ENCODE results near the gene CD164. TPM values are rescaled to one million over a fixed set of nuclear protein-coding genes. Genes with fewer than 3 reads are reported as not detected.

The CD164 gene
- total and polyA plus RNA-seq, 2 of the 4 experiments (the other 2 are of a cell fraction), result 146 to 150 TPM

DNA sequence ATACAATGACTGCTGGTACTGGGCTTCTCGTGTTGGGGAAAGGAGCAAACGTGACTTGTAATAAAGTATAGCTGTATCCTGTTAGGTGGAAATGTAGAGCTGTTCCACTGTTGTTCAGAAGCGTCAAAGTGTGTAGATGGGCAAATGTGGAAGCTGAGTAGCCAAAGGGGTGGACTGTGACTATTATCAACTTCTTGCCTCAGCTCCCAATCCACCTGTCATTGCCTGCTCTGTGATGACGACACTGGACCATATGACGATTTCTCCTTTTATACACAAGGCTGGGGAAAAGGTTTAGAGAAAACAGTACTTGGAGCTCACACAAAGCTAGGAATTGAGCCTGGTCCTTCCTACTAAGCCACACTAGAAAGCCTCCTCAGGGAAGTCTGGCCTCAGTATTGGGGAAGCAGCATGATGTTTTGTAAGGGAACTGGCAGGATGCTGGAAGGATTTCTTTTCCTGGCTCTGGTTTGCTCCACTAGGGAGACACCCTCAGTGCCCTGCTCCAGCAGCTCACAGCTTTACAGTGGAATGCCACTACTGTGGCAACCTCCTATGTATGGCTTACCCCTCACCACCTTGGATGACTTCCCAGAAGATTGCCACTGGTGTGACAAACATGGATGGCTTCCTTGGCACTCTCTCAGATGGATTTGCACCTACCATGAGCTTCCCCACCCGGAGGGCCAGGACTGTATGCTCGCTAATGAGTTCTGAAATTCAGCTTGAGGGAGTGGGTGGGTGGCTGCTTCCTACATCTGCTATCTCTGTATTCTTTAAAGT is 20.0 kb downstream of the CD164 start:
- no peak overlapping the region for H2BK5ac ChIP-seq (ENCODE audit: low read depth, low read length, poor library complexity, severe bottlenecking)
- H3K4ac ChIP-seq (ENCODE audit: low read depth, low read length), result no peak overlapping the region
- H2BK120ac ChIP-seq (ENCODE audit: low read depth, low read length), result no peak overlapping the region
- 86% methylated on average over 1 of the region's 7 CpGs; no CpG with 5 or more reads in 1 of the 2 experiments for WGBS, 2 experiments (ENCODE audit: extremely low coverage in 2 of 2, insufficient read length in 1 of 2)
- H2BK20ac ChIP-seq (ENCODE audit: low read depth, low read length), result no peak overlapping the region
- no peak overlapping the region for H2AFZ ChIP-seq (replicated peaks; ENCODE audit: low read length, poor library complexity)
- ChIA-PET POLR2A (ENCODE audit: unreplicated experiment) (no interaction called here), CTCF (no interaction called here)
- H3K27me3 ChIP-seq (ENCODE audit: control insufficient read depth, insufficient read depth, low read length), result no peaks in the 10 kb centered on the region
- H4K20me1 ChIP-seq (ENCODE audit: insufficient read depth, low read length), result peaks cover 8% of the 10 kb centered on the region
- H3K4me2 ChIP-seq (ENCODE audit: low read depth, low read length), result no peak overlapping the region
- peaks cover 9 to 24% of the 10 kb centered on the region in 2 experiments; a peak in 3 of 4 replicates for H3K79me1 ChIP-seq (ENCODE audit: low read depth in 1 of 2, low read length in 2 of 2)
- H4K5ac ChIP-seq (ENCODE audit: low read depth, low read length), result no peak overlapping the region
- no peak overlapping the region for H3K27ac ChIP-seq (ENCODE audit: insufficient read depth, low read length)
- H3K18ac ChIP-seq (ENCODE audit: low read depth, low read length), result no peak overlapping the region
- TF ChIP-seq, protein P1, sequence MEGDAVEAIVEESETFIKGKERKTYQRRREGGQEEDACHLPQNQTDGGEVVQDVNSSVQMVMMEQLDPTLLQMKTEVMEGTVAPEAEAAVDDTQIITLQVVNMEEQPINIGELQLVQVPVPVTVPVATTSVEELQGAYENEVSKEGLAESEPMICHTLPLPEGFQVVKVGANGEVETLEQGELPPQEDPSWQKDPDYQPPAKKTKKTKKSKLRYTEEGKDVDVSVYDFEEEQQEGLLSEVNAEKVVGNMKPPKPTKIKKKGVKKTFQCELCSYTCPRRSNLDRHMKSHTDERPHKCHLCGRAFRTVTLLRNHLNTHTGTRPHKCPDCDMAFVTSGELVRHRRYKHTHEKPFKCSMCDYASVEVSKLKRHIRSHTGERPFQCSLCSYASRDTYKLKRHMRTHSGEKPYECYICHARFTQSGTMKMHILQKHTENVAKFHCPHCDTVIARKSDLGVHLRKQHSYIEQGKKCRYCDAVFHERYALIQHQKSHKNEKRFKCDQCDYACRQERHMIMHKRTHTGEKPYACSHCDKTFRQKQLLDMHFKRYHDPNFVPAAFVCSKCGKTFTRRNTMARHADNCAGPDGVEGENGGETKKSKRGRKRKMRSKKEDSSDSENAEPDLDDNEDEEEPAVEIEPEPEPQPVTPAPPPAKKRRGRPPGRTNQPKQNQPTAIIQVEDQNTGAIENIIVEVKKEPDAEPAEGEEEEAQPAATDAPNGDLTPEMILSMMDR (conservative IDR thresholded peaks at IDR 0.05; ENCODE audit: low read depth, low read length), result no peak
- TF ChIP-seq MXI1 (IDR thresholded peaks at IDR 0.05; ENCODE audit: borderline replicate concordance, low read depth, low read length), result no peak
- TF ChIP-seq RCOR1 (IDR thresholded peaks at IDR 0.05; ENCODE audit: insufficient replicate concordance, low read length), result no peak
- no peak for TF ChIP-seq BHLHE40 (IDR thresholded peaks at IDR 0.05; ENCODE audit: low read depth, low read length)
- TF ChIP-seq, protein P2, sequence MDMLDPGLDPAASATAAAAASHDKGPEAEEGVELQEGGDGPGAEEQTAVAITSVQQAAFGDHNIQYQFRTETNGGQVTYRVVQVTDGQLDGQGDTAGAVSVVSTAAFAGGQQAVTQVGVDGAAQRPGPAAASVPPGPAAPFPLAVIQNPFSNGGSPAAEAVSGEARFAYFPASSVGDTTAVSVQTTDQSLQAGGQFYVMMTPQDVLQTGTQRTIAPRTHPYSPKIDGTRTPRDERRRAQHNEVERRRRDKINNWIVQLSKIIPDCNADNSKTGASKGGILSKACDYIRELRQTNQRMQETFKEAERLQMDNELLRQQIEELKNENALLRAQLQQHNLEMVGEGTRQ (IDR thresholded peaks at IDR 0.05; ENCODE audit: low read depth, low read length), result no peak
- TF ChIP-seq SMC3 (IDR thresholded peaks at IDR 0.05; ENCODE audit: low read depth, low read length), result no peak
- no peak for TF ChIP-seq RFX5 (IDR thresholded peaks at IDR 0.05; ENCODE audit: low read depth, low read length)
- TF ChIP-seq NFE2L2 (IDR thresholded peaks at IDR 0.05; ENCODE audit: low read depth, low read length), result no peak
- no peak for TF ChIP-seq CEBPB (IDR thresholded peaks at IDR 0.05; ENCODE audit: low read depth, low read length)
- TF ChIP-seq POLR2A (IDR thresholded peaks at IDR 0.05; ENCODE audit: low read depth, low read length), result no peak
- TF ChIP-seq, protein P3, sequence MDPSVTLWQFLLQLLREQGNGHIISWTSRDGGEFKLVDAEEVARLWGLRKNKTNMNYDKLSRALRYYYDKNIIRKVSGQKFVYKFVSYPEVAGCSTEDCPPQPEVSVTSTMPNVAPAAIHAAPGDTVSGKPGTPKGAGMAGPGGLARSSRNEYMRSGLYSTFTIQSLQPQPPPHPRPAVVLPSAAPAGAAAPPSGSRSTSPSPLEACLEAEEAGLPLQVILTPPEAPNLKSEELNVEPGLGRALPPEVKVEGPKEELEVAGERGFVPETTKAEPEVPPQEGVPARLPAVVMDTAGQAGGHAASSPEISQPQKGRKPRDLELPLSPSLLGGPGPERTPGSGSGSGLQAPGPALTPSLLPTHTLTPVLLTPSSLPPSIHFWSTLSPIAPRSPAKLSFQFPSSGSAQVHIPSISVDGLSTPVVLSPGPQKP (IDR thresholded peaks at IDR 0.05; ENCODE audit: borderline replicate concordance, low read depth, low read length), result no peak
- TF ChIP-seq FOS (IDR thresholded peaks at IDR 0.05; ENCODE audit: low read depth, low read length), result no peak
- no peak for TF ChIP-seq MAFK (IDR thresholded peaks at IDR 0.05; ENCODE audit: low read depth, low read length)
- TF ChIP-seq CHD1 (IDR thresholded peaks at IDR 0.05; ENCODE audit: low read depth, low read length), result no peak
- TF ChIP-seq MAZ (IDR thresholded peaks at IDR 0.05; ENCODE audit: borderline replicate concordance, low read depth, low read length), result no peak
- no peak for TF ChIP-seq RAD21 (IDR thresholded peaks at IDR 0.05; ENCODE audit: low read length)
- ATAC-seq (ENCODE audit: low read depth) (no peak), DNase-seq (no peak)
- no peaks in the 10 kb centered on the region for H3K4me1 ChIP-seq (ENCODE audit: control insufficient read depth, insufficient read depth, low read length)
- H3K9me1 ChIP-seq (ENCODE audit: insufficient read depth, low read length), result no peaks in the 10 kb centered on the region
- dilution Hi-C loops (cut with HindIII; ENCODE audit: low sequenced_read_pairs, unreplicated experiment) (no loop called here), intact Hi-C loops (cut with micrococcal nuclease) (no loop called here), in situ Hi-C loops (cut with MboI; ENCODE audit: low sequenced_read_pairs) (no loop called here)
- H2BK15ac ChIP-seq (ENCODE audit: low read depth, low read length), result no peak overlapping the region
- no peak overlapping the region for H2AK5ac ChIP-seq (ENCODE audit: low read depth, low read length)
- no peak overlapping the region for H3K9ac ChIP-seq (ENCODE audit: low read depth, low read length)
- no peak overlapping the region for H4K91ac ChIP-seq (ENCODE audit: insufficient read depth, low read depth, low read length)
- no peak overlapping the region for H4K8ac ChIP-seq (ENCODE audit: low read depth in 2 of 2, low read length in 2 of 2)
- H3K23ac ChIP-seq (ENCODE audit: low read depth, low read length), result no peak overlapping the region
- no TSS peak for BruUV-seq (replicated peaks)
- no peak overlapping the region for H3K4me3 ChIP-seq (ENCODE audit: insufficient read depth, low read depth, low read length)
- H3K9me3 ChIP-seq (ENCODE audit: control insufficient read depth, insufficient read depth, low read length), result no peaks in the 10 kb centered on the region
- no peak overlapping the region for H3K56ac ChIP-seq (ENCODE audit: extremely low read depth, insufficient read depth, low read length)
- H3K36me3 ChIP-seq (ENCODE audit: control insufficient read depth, insufficient read depth, low read length), result peaks cover 34% of the 10 kb centered on the region
- no peak overlapping the region for H2AK9ac ChIP-seq (replicated peaks; ENCODE audit: low read depth, low read length, poor library complexity)
- H3K14ac ChIP-seq (replicated peaks; ENCODE audit: low read depth, low read length), result no peak overlapping the region
